ENCODE results near the gene RBM6.

GRCh38 chr3:49937090-49937489 is 2.9 kb upstream of the RBM6 start:
- TF ChIP-seq CTCF (IDR thresholded peaks at IDR 0.05): no peak
- TF ChIP-seq POLR2A (IDR thresholded peaks at IDR 0.05): no peak
